Mesendoderm (in vitro differentiated cells): ENCODE data around the gene ZFTA.

Experiments
- DNase-seq: peaks from one replicate; pipeline ENCODE4 v3.0.0; 2013
- H2AK5ac ChIP-seq: 2 replicates; pipeline ENCODE4 v1.6.1; 2013; ENCODE audit warnings: low read length, inconsistent platforms
- H2BK120ac ChIP-seq: 2 replicates; pipeline ENCODE4 v1.6.1; 2013; ENCODE audit warnings: low read depth, mild to moderate bottlenecking, low read length, moderate library complexity, mixed read lengths
- H2BK15ac ChIP-seq: replicated peaks from 2 replicates; pipeline ENCODE4 v1.6.1; 2013; ENCODE audit warnings: low read depth, mild to moderate bottlenecking, moderate library complexity
- H2BK5ac ChIP-seq: 2 replicates; pipeline ENCODE4 v1.6.1; 2013; ENCODE audit warnings: low read length, inconsistent platforms
- H3K18ac ChIP-seq: 2 replicates; pipeline ENCODE4 v1.6.1; 2013; ENCODE audit warnings: mild to moderate bottlenecking, low read length, mixed read lengths
- H3K23ac ChIP-seq: one replicate; pipeline ENCODE4 v1.6.1; 2013; ENCODE audit warnings: low read length
- H3K27ac ChIP-seq: 2 replicates; pipeline ENCODE4 v1.5.1; 2013; ENCODE audit warnings: low read depth, mild to moderate bottlenecking, inconsistent platforms, low read length, moderate library complexity
- H3K27me3 ChIP-seq: 2 replicates; pipeline ENCODE4 v1.6.1; 2013; ENCODE audit warnings: low read length, control low read depth, mild to moderate bottlenecking, inconsistent platforms; ENCODE audit not compliant: insufficient read depth, poor library complexity
- H3K36me3 ChIP-seq: 2 replicates; pipeline ENCODE4 v1.6.1; 2013; ENCODE audit warnings: low read length, inconsistent platforms; ENCODE audit not compliant: control insufficient read depth, insufficient read depth
- H3K4ac ChIP-seq: one replicate; pipeline ENCODE4 v1.6.1; 2013; ENCODE audit warnings: low read depth, mild to moderate bottlenecking, low read length, moderate library complexity
- H3K4me1 ChIP-seq: 2 replicates; pipeline ENCODE4 v1.6.1; 2013; ENCODE audit warnings: low read depth, low read length, inconsistent platforms; ENCODE audit not compliant: control insufficient read depth
- H3K4me2 ChIP-seq: 2 replicates; pipeline ENCODE4 v1.6.1; 2013; ENCODE audit warnings: low read length
- H3K4me3 ChIP-seq: 2 replicates; pipeline ENCODE4 v1.5.1; 2013; ENCODE audit warnings: mild to moderate bottlenecking, low read length
- H3K56ac ChIP-seq: one replicate; pipeline ENCODE4 v1.6.1; 2013; ENCODE audit warnings: low read length
- H3K79me1 ChIP-seq: 2 replicates; pipeline ENCODE4 v1.6.1; 2013; ENCODE audit warnings: low read length, inconsistent platforms
- H3K79me2 ChIP-seq: 2 replicates; pipeline ENCODE4 v1.6.1; 2013; ENCODE audit warnings: mild to moderate bottlenecking, low read length; ENCODE audit not compliant: control insufficient read depth, insufficient read depth
- H3K9ac ChIP-seq: 2 replicates; pipeline ENCODE4 v1.6.1; 2013; ENCODE audit warnings: low read length, inconsistent platforms
- H4K5ac ChIP-seq: one replicate; pipeline ENCODE4 v1.6.1; 2013; ENCODE audit warnings: low read length
- H4K8ac ChIP-seq: one replicate; pipeline ENCODE4 v1.6.1; 2013; ENCODE audit warnings: low read depth, mild to moderate bottlenecking, control low read depth, low read length, moderate library complexity
- WGBS: extraction: QIAGEN DNeasy Blood & Tissue Kit; methylation state at CpG from one replicate; pipeline ENCODE4 v1.1.7; 2013; ENCODE audit warnings: low lambda C conversion rate, missing lambda C conversion rate; ENCODE audit not compliant: insufficient coverage; ENCODE audit errors: extremely low coverage; 5-methylcytosine and 5-hydroxymethylcytosine counted together

Gene ZFTA

GRCh38 chr11:63791495-63792167 is 23.1 kb upstream of the ZFTA start:
- no peaks in the 10 kb centered on the region for H3K36me3 ChIP-seq
- no peak overlapping the region for H3K23ac ChIP-seq
- WGBS, result no CpG with 5 or more reads among the region's 6 CpGs
- no peaks in the 10 kb centered on the region for H3K4me1 ChIP-seq
- no peak for DNase-seq
- no peak overlapping the region for H2BK120ac ChIP-seq
- H4K5ac ChIP-seq, result no peak overlapping the region
- no peak overlapping the region for H2BK5ac ChIP-seq
- H2AK5ac ChIP-seq, result no peak overlapping the region
- no peaks in the 10 kb centered on the region for H3K79me1 ChIP-seq
- no peaks in the 10 kb centered on the region for H3K27me3 ChIP-seq
- no peak overlapping the region for H3K4me2 ChIP-seq
- no peak overlapping the region for H3K18ac ChIP-seq
- H3K56ac ChIP-seq, result no peak overlapping the region
- no peak overlapping the region for H3K4ac ChIP-seq
- H3K27ac ChIP-seq, result no peak overlapping the region
- H3K4me3 ChIP-seq, result no peak overlapping the region
- H3K79me2 ChIP-seq, result no peaks in the 10 kb centered on the region
- H3K9ac ChIP-seq, result no peak overlapping the region
- H2BK15ac ChIP-seq, result no peak overlapping the region
- H4K8ac ChIP-seq, result no peak overlapping the region

GRCh38 chr11:63785823-63786222 is 17.2 kb upstream of the ZFTA start:
- no peak overlapping the region for H2AK5ac ChIP-seq
- no peak overlapping the region for H3K4me3 ChIP-seq
- H3K36me3 ChIP-seq, result no peaks in the 10 kb centered on the region
- H3K27me3 ChIP-seq, result no peaks in the 10 kb centered on the region
- no peak overlapping the region for H3K9ac ChIP-seq
- no peak for DNase-seq
- no peak overlapping the region for H3K27ac ChIP-seq
- no peak overlapping the region for H4K5ac ChIP-seq
- no peaks in the 10 kb centered on the region for H3K4me1 ChIP-seq
- no peak overlapping the region for H3K18ac ChIP-seq
- H2BK120ac ChIP-seq, result no peak overlapping the region
- no CpG with 5 or more reads among the region's 1 CpG for WGBS
- H2BK5ac ChIP-seq, result no peak overlapping the region
- H2BK15ac ChIP-seq, result no peak overlapping the region
- H3K4ac ChIP-seq, result no peak overlapping the region
- no peak overlapping the region for H3K4me2 ChIP-seq
- H3K56ac ChIP-seq, result no peak overlapping the region
- H3K23ac ChIP-seq, result no peak overlapping the region
- H3K79me2 ChIP-seq, result no peaks in the 10 kb centered on the region
- H4K8ac ChIP-seq, result no peak overlapping the region
- no peaks in the 10 kb centered on the region for H3K79me1 ChIP-seq

GRCh38 chr11:63783925-63784592 is 15.5 kb upstream of the ZFTA start:
- WGBS, result no CpG with 5 or more reads among the region's 7 CpGs

GRCh38 chr11:63782749-63783148 is 14.2 kb upstream of the ZFTA start:
- Histone ChIP-seq H3K27me3 (no peaks in the 10 kb centered on the region), H3K36me3 (no peaks in the 10 kb centered on the region), H3K4me1 (no peaks in the 10 kb centered on the region), H3K79me2 (no peaks in the 10 kb centered on the region), H2BK5ac (no peak overlapping the region), H3K4me3 (no peak overlapping the region), H2BK15ac (no peak overlapping the region), H3K79me1 (no peaks in the 10 kb centered on the region), H3K9ac (no peak overlapping the region), H3K56ac (no peak overlapping the region), H3K27ac (no peak overlapping the region), H3K4me2 (no peak overlapping the region), H3K23ac (no peak overlapping the region), H3K4ac (no peak overlapping the region), H2BK120ac (no peak overlapping the region), H4K8ac (no peak overlapping the region), H3K18ac (no peak overlapping the region), H4K5ac (no peak overlapping the region), H2AK5ac (no peak overlapping the region)
- DNase-seq, result no peak
- WGBS, result no CpG with 5 or more reads among the region's 6 CpGs

More at GRCh38 chr11:63783925-63784592, 15.5 kb upstream of the ZFTA start:
- H3K4me2 ChIP-seq, result no peak overlapping the region
- peak overlapping the region; percentile 89 for H4K8ac ChIP-seq
- peak overlapping the region; percentile 42 for H3K56ac ChIP-seq
- H2BK5ac ChIP-seq, result no peak overlapping the region
- peak overlapping the region; percentile 71 for H4K5ac ChIP-seq
- H3K27me3 ChIP-seq, result no peaks in the 10 kb centered on the region
- H3K79me1 ChIP-seq, result no peaks in the 10 kb centered on the region
- no peak overlapping the region for H3K18ac ChIP-seq
- no peaks in the 10 kb centered on the region for H3K4me1 ChIP-seq
- H2BK15ac ChIP-seq, result no peak overlapping the region
- H3K4me3 ChIP-seq, result no peak overlapping the region
- H3K9ac ChIP-seq, result no peak overlapping the region
- no peak overlapping the region for H3K23ac ChIP-seq
- no peak overlapping the region for H3K27ac ChIP-seq
- H3K79me2 ChIP-seq, result no peaks in the 10 kb centered on the region
- peak; percentile 16 for DNase-seq
- no peak overlapping the region for H2AK5ac ChIP-seq
- no peak overlapping the region for H2BK120ac ChIP-seq
- H3K36me3 ChIP-seq, result no peaks in the 10 kb centered on the region
- H3K4ac ChIP-seq, result no peak overlapping the region

- H3K79me2 ChIP-seq, result no peaks in the 10 kb centered on the region
- H2BK5ac ChIP-seq, result no peak overlapping the region
- H4K5ac ChIP-seq, result no peak overlapping the region
- H4K8ac ChIP-seq, result no peak overlapping the region
- H2AK5ac ChIP-seq, result no peak overlapping the region
- no peak for DNase-seq
- no peak overlapping the region for H3K56ac ChIP-seq
- no peak overlapping the region for H3K4me3 ChIP-seq
- no peak overlapping the region for H3K9ac ChIP-seq
- WGBS, result no CpG with 5 or more reads among the region's 2 CpGs
- no peaks in the 10 kb centered on the region for H3K4me1 ChIP-seq
- H2BK120ac ChIP-seq, result no peak overlapping the region
- no peak overlapping the region for H3K27ac ChIP-seq
- H3K36me3 ChIP-seq, result no peaks in the 10 kb centered on the region
- H3K4me2 ChIP-seq, result no peak overlapping the region
- H3K23ac ChIP-seq, result no peak overlapping the region
- no peaks in the 10 kb centered on the region for H3K79me1 ChIP-seq
- no peak overlapping the region for H3K4ac ChIP-seq
- H3K27me3 ChIP-seq, result no peaks in the 10 kb centered on the region
- no peak overlapping the region for H2BK15ac ChIP-seq
- no peak overlapping the region for H3K18ac ChIP-seq
Measured at GRCh38 chr11:63779039-63779438, 10.5 kb upstream of the ZFTA start.
